ENCODE data around the gene ROPN1L. TPM values are rescaled to one million over a fixed set of nuclear protein-coding genes. Genes with fewer than 3 reads are reported as not detected.

The ROPN1L gene
- polyA plus RNA-seq, 4 donors = 0.62 to 1.2 (median 0.89) TPM

DNA sequence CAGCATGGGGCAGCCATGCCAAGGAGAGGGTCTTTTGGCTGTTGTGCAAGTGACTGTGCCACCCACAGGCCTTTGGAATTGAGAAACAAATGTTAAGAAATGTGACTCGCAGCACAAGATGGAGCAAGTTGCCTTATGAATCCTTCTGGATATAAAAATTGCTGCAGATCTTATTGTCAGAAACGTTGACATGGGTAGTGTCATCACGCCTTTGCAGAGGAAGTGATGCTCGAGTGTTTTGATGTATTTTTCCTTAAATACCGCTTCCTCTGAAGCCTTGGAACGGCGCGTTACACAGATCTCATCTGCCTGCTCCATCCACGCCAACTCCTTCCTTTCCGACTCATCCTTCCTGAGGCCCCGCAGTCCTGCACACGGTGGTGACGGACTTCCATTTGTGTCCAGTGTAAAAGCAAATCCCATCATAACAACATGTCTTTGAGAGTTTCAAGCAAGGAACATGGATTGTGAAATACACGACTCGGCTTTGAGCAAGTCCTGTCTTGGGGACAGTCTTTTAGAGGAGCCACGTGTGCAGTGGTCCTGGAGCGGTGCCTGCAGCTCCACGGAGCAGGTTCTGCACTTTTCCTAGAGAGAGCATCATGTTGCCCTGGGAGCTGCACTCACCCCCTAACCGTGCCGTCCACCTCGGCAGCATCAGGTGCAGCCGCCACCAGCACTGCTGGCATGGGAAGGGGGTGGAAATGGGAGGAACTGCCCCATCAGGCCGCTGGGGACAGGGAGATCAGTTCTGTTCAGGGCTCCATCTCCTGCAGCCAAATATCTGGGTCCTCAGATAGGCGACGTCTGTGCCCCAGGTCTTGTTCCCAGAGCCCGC lies 15.1 kb downstream of the ROPN1L start:
- no peak for DNase-seq (ENCODE audit: low read depth in 4 of 4, low spot score in 2 of 4)

DNA sequence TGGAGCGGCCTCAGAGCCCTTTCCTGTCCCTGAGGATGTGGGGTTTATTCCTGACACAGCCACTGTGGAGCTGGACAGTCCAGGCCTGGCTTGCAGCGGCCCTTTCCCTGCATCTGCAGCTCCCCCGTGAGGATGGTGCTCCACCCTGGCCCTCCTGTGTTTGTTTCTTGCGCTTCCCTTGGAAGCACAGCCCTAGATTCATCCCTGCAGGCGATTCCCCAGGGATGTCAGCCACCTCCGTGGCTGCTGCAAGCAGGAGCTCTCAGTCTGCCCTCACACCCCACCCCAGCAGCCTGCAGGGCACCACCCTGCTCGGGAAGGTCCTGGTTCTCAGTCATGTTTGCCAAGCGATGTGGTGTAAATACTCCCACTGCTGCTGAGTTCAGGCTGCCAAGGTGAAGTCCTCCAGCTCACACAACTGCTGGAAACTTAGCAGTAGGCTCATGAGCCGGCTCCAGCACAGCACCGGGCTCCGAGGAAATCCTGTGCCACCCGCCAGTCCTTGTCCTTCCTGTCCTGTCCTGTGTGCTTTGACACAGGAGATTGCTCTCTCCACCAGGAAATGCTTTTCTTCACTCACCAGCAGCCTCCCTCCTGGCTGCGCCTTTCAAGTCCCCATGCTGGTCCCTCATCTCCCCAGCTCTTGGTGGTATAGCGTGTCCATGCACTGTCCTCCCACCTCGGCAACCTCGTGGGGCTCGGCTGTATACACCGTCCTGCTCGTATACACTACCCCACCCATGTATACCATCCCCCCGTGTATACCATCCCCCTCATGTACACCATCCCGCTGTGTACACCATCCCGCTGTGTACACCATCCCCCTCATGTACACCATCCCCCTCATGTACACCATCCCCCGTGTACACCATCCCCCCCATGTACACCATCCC lies 16.2 kb downstream of the ROPN1L start:
- no peak for DNase-seq (ENCODE audit: low read depth in 4 of 4, low spot score in 2 of 4)

DNA sequence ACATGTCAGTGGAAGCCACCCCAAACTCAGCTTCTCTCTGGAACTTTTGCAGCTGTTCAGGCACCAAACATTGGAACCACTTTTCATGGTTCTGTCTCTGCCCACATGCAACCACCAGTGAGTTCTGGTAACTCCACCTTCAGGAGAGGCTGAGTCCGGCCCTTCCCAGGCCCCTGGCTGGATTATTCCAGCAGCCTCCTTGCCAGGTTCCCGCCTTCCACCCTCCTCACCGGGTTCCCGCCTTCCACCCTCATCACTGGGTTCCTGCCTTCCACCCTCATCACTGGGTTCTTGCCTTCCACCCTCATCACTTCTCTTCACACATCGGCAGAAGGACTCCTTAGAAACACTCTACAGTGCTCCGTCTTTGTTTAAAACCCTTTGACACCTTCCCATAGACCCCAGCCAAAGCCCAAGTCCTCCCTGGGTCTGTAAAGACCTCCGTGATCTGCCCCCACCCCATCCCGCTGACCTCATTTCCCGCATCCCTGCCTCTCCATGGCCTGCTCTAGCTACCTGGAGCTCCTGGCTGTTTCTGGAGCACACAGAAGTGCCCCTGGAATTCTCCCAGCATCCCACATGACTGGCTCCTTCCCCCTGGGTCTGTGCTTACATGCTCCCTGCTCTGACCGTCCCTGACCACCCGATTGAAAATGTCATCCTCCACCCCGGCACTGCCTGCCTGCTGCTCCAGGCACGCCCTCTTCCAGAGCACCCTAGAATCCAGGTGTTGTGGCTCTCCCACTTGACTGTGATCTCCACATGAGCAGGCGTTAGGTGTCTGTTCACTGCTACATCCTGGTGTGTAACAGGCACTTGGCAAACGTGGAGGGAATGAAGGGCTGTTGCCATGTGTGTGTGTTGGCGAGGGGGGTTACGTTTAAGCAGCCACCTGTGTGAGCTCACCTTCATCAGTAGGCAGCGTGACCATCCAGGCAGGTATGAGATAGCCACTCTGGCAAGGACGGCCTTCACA lies 17.7 kb downstream of the ROPN1L start:
- DNase-seq (ENCODE audit: low read depth in 4 of 4, low spot score in 2 of 4) = no peak

DNA sequence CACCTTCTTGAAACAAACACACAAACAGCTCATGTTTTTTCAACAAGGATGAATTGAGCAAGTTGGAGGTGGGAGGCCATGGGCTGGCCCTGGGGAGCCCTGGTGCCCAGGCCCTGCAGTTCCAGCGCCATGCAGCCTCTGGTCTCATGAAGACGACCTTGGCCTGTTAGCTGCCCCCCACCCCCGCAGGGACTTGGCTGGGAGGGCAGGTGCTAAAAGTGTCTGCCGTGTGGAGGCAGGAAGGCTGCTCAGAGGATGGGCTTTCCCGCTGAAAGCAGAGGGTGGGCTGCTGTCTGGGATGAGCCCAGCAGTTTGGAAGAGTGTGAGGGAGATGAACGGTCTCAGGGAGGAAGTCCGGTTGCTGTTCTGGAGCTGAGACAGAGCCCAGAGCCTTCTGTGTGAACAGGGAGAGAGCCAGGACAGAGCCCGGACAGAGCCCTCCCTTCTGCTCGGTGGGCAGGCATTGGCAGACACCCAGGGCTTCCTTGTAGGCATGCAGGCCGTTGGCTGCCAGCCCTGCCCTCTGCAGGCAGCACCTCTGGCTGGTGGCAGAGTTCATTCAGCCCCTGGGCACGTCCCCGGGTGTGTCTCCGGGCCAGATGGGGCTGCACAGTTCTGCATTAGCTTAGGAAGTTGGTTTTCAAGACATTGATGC lies 18.7 kb downstream of the ROPN1L start:
- DNase-seq (ENCODE audit: low read depth in 4 of 4, low spot score in 2 of 4) = no peak

DNA sequence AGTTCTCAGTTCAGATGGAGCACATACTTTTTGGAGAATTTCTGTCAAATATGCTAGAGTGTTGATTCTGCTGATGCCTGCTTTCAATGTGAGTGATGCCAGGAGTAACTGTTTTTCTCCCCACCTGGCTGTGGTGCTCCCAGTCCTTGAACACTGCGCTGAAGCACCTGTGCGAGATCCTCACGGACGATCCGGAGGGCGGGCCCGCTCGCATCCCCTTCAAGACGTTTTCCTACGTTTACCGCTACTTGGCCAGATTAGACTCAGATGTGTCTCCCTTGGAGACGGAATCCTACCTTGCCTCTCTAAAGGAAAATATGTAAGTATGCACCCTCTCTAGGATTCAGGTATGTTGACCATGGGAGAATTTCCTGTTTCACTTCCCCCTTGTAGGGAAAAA lies 19.4 kb downstream of the ROPN1L start:
- DNase-seq (ENCODE audit: low read depth in 4 of 4, low spot score in 2 of 4) = no peak

DNA sequence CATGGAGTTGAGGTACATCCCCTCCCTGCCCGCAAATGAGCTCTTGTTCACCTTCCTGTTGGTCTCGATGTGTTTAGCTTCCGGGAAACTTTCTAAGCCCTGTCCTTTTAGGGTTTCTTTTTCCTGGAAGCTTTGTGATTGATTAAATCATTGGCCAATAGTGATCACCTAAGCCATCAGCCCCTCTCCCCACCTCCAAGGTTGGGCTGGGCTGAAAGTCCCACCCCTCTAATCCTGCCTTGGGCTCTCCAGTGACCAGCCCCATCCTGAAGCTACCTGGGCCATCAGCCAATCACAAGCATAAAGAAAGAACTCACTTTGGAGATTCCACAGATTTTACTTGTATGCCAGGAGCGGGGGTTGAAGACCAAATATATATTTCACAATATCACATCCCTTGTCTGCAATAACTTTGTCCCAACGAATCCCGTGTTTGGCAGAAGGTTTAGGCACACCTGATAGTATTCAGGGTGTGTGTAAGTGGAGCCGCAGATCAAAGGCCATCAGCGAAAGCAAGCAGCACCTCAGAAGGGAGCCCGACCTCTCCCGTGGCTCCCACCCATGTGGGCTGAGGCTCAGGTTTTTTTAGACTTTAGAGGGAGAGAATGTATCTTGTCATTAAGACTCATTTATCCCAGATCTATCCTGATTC lies 20.4 kb downstream of the ROPN1L start:
- DNase-seq (ENCODE audit: low read depth in 4 of 4, low spot score in 2 of 4) = no peak

DNA sequence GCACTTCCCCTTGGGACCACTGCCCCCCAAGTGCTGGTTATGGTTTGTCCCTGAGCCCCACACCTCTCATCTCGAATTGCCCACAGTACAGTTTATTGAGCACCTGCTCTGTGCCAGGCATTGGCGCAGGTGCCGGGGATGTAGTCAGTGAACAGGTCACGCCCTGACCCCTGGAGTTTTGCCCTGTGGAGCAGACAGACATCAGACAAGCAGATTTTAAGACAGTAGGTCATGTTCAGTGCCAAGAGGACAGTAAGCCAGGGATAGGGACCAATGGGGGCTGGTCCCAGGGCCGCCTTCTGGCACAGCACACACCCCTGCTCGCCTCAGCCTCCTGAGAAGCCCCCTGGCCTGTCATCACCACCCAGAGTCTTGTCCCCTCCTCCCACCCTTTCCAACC lies 21.9 kb downstream of the ROPN1L start:
- DNase-seq (ENCODE audit: low read depth in 4 of 4, low spot score in 2 of 4) = no peak

DNA sequence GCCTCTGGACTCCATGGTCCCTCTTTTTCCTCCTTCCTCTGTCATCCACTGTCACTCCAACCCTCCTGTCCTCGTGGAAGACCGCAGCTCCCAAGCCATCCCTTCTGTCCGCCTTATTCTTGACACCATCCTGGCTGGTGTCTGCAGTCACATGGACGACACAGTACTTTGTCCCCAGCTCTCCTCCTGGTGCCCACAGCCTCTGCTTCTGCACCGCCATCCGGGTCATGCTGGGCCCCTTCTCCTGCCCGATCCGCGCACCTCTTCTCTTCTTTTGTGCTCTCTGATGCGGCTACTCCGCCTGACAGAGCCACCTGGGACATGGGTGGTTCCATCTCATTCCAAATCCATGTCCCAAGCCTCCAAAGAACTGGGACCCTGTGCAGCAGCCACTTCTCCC lies 22.5 kb downstream of the ROPN1L start:
- no peak for DNase-seq (ENCODE audit: low read depth in 4 of 4, low spot score in 2 of 4)

DNA sequence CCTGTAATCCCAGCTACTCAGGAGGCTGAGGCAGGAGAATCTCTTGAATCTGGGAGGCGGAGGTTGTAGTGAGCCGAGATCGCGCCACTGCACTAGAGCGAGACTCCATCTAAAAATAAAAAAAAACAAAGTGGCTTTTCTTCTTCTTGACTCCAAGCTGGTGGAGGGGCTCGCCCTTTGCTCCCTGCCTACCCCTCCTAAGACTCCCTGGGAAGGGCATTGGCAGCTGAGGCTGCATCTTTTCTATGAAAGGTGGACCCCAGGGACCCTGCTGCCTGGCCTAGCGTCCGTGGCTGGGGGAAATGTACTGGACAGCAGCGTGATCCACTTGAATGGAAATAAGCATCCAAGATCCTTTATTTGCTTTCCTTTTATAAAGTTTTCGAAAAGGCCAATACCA lies 24.0 kb downstream of the ROPN1L start:
- no peak for DNase-seq (ENCODE audit: low read depth in 4 of 4, low spot score in 2 of 4)

DNA sequence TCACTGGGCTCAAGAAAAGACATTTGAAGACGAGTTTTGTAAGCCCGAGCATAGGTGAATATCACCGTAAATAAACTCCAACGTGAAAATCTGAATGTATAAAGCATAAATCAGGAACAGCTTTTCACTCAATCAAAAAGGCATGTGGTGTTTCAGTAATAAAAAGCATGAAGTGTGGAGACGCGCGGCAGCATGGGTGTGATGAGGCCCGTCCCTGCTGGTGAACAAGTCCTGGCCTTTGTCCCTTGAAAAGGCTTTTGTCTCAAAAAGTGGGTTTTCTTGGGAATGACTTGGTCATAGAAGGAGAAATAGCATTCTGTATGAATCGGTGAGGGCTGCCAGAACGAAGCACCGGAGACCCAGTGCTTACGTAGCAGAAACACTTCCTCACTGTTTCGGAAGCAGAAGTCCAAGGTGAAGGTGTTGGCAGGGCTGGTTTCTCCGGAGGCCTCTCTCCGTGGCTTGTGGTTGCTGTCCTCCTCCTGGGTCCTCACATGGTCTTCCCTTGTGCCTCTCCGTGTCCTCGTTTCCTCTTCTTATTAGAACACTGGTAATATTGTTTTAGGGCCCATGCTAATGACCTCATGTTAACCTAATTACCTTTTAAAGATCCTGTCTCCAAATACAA lies 24.9 kb downstream of the ROPN1L start:
- DNase-seq (ENCODE audit: low read depth in 4 of 4, low spot score in 2 of 4) = no peak

DNA sequence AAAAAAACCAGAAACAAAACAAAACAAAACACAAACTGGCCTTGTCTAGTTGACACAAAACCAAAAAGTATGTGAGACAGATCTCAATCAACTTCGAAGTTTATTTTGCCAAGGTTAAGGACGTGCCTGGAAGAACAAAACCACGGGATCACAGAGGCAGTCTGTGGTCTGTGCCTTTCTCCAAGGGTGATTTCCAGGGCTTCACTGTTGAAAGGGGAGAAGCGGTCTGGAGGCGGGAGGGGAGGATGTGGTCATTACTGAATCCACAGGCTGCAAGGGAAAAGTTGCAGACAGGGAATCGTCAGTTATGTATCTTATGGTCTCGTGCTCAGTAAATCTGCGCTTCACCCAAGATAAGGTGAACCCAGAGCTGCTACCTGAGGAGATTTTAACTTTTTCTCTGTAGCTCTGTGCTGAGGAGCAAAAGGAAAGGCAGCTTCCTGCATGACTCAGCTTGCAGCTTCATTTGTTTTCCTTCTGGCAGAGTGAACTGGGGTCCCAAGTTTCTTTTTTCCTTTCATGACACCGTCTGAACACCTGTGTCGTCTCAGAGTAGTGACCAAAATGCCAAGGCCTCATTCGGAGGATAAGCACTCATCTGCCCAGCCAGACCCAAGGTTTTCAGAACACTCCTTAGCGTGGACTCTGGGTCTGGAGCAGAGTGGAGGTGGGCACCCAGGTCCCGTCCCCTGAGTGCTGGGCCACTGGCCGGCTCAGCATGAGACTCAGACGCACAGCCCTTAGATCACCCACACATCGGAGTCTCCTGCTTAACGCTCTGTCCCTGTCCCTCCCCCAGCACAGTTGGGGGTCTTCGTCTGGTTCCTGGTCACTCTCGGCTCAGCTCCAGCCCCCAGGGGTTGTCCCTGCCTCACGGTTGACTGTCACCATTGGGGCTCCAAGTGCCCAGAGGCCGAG lies 25.9 kb downstream of the ROPN1L start:
- peak; percentile 18 to 23 (median 21) for DNase-seq (ENCODE audit: low read depth in 4 of 4, low spot score in 2 of 4)

DNA sequence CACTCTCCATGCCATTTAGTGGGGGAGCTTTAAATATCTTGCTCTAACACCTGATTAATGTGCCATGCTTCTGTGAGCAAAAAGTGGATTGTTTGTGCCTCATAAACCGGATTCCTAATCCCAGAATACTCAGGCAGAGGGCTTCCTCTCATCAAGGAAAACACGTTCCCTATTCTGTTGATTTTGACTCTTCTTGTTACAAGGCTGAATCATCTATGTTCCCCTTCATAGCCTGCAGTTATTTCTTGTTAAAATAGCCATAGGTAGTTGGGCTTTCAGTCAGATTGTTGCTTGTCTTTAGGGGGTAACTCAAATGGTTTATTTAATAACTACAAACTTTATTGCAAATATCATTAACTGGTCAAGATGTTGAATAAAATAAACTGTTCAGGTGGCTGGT lies 26.6 kb downstream of the ROPN1L start:
- DNase-seq (ENCODE audit: low read depth in 4 of 4, low spot score in 2 of 4) = no peak

DNA sequence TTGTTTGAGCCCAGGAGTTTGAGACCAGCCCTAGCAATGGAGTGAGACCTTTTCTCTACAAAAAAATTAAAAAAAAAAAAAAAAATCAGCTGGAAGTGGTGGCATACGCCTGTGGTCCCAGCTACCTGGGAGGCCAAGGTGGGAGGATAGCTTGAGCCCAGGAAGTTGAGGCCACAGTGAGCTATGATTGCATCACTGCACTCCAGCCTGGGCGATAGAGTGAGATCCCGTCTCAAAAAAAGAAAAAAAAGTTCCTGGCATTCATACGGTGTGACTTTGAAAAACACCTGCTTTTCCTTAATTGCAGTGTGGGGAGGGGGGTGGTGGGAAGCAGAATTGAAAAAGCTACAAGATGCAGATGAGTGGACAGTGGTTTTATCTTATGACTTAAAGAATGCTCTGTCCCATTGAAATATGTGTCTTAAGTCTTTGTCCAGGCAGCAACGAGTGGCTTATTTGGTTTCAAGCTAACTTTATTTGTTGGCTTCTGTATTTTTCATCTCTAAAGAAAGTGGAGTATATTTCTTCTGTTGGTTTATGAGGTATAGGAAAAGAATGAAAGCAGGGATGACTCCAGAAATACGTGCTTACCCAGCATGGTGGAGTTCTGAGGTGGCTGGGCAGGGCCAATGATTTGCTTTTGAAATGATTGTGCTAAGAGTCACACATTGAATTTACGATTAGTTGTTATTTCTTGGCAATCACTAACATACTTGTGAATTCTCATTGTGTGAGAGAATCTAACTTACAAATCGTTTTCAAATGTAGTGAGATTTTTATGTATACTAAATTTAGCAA lies 27.8 kb downstream of the ROPN1L start:
- DNase-seq (ENCODE audit: low read depth in 4 of 4, low spot score in 2 of 4) = no peak

DNA sequence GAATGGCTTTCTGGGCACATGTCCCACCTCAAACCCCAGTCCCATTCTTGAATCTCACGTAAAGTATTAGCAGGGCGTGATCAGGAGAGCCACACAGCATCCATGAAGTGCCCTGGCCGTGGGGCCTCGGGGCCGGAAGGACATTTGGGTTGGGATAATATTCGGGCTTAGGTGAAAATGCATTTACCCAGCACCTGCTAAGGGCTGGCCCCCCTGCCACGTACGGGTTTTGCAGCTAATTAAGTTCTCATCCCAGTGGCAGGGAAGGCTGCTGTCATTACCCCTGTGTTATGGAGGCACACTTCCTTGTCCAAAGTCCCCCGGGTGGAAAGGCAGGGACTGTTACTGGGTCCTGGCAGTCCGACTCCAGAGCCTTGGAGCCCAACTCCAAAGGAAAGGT lies 29.0 kb downstream of the ROPN1L start:
- no peak for DNase-seq (ENCODE audit: low read depth in 4 of 4, low spot score in 2 of 4)

DNA sequence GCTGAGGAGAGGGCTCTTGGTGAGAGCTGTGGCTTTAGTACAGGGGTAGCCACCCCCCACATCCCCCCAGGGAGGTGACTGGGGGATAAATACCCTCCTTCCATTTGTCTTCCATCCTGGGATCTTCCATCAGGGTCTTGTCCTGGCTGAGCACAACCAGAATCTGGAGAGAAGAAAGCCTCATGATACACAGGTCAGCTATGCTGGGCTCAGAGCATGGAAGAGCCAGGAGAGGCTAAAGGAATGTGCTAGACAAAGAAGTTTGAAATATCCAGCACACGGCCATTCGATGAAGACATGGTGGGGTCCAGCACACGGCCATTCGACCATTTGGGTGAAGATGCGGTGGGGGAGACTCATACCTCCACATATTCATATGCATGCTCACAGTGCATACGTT lies 30.0 kb downstream of the ROPN1L start:
- no peak for DNase-seq (ENCODE audit: low read depth in 4 of 4, low spot score in 2 of 4)

DNA sequence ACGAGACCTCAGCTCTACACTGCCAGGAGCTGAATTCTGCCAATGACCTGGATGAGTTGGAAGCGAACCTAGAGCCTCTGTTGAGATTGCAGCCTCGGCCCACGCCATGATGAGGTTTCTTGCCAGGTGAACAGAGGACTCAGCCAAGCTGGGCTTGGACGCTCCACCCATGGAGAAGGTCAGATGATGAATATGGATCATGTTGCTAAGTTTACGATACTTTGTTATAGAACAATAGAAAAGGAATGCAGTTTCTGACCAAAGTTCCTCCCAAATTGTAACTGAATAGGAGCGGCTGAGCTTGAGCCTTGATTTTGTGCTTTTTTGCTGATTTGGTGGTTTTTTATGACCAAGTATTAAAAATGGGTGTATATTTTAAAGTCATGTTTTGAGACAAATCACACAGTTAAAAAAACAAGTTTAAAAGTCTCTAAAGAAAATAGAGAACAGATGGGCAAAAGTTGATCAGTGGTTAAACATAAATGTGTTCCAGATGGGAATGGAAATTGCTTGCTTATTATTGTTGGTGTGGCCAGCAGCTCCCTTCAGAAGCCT lies 32.9 kb downstream of the ROPN1L start:
- DNase-seq (ENCODE audit: low read depth in 4 of 4, low spot score in 2 of 4) = no peak
